Neural cell (in vitro differentiated cells): ENCODE results near the gene AMIGO1. TPM values are rescaled to one million over a fixed set of nuclear protein-coding genes. Genes with fewer than 3 reads are reported as not detected.

Source experiments
- H2AFZ ChIP-seq: fragments of 200-600, 300-800 bp; sonication (generic), shearing (Covaris generic); 2 replicates; pipeline ENCODE4 v1.6.0; 2014; ENCODE audit warnings: low read depth, mild to moderate bottlenecking, antibody characterized with exemption, low read length, moderate library complexity
- H3F3A ChIP-seq: fragments of 200-600 bp; shearing (Covaris generic); 2 replicates; pipeline ENCODE4 v1.6.1; 2016; ENCODE audit warnings: mild to moderate bottlenecking, moderate library complexity, mixed read lengths, antibody characterized with exemption, low read length; ENCODE audit not compliant: insufficient read depth, poor library complexity, severe bottlenecking
- H3K27ac ChIP-seq: fragments of 200-600, 300-800 bp; sonication (generic), shearing (Covaris generic); 2 replicates; pipeline ENCODE4 v1.5.1; 2014; ENCODE audit warnings: mild to moderate bottlenecking, low read length, moderate library complexity
- H3K27me3 ChIP-seq: fragments of 300-800, 200-600 bp; sonication (generic), shearing (Covaris generic); 2 replicates; pipeline ENCODE4 v1.6.0; 2014; ENCODE audit warnings: mild to moderate bottlenecking, low read depth, low read length, moderate library complexity; ENCODE audit not compliant: insufficient read depth
- H3K36me3 ChIP-seq: fragments of 300-800, 200-600 bp; sonication (generic), shearing (Covaris generic); 2 replicates; pipeline ENCODE4 v1.5.1; 2014; ENCODE audit warnings: mild to moderate bottlenecking, antibody characterized with exemption, low read length, moderate library complexity; ENCODE audit not compliant: insufficient read depth
- H3K4me2 ChIP-seq: fragments of 300-800, 200-600 bp; sonication (generic), shearing (Covaris generic); 2 replicates; pipeline ENCODE4 v1.6.0; 2014; ENCODE audit warnings: mild to moderate bottlenecking, low read length
- H3K4me3 ChIP-seq: fragments of 300-800, 200-600 bp; sonication (generic), shearing (Covaris generic); 2 replicates; pipeline ENCODE4 v1.5.1; 2014; ENCODE audit warnings: mild to moderate bottlenecking, low read length, moderate library complexity
- H3K79me2 ChIP-seq: fragments of 200-600 bp; shearing (Covaris generic); replicated peaks from 2 replicates; pipeline ENCODE4 v1.6.0; 2014; ENCODE audit warnings: mild to moderate bottlenecking, low read length, moderate library complexity; ENCODE audit not compliant: insufficient read depth
- H3K9ac ChIP-seq: fragments of 300-800, 200-600 bp; sonication (generic), shearing (Covaris generic); 2 replicates; pipeline ENCODE4 v1.6.1; 2016; ENCODE audit warnings: mild to moderate bottlenecking, low read length, mixed read lengths
- H3K9me2 ChIP-seq: fragments of 200-600 bp; shearing (Covaris generic); 2 replicates; pipeline ENCODE4 v1.6.1; 2016; ENCODE audit warnings: mild to moderate bottlenecking, low read length, mixed read lengths; ENCODE audit not compliant: insufficient read depth
- H3K9me3 ChIP-seq: fragments of 200-600, 300-800 bp; sonication (generic), shearing (Covaris generic); 2 replicates; pipeline ENCODE4 v1.6.1; 2016; ENCODE audit warnings: mild to moderate bottlenecking, mixed run types, low read length, moderate library complexity, mixed read lengths
- H4K20me1 ChIP-seq: fragments of 200-600 bp; shearing (Covaris generic); 2 replicates; pipeline ENCODE4 v1.6.1; 2016; ENCODE audit warnings: mild to moderate bottlenecking, mixed run types; ENCODE audit not compliant: insufficient read depth
- EP300 ChIP-seq: fragments of 450-650 bp; conservative IDR thresholded peaks from 2 replicates; pipeline ENCODE4 v1.6.1; 2014; ENCODE audit warnings: antibody characterized with exemption, mild to moderate bottlenecking, moderate library complexity; ENCODE audit not compliant: poor library complexity, severe bottlenecking
- EZH2 ChIP-seq: fragments of 200-600, 300-800 bp; shearing (Covaris generic), sonication (generic); IDR thresholded peaks from 2 replicates; pipeline ENCODE4 v1.6.1; 2014; ENCODE audit warnings: antibody characterized with exemption, low read length, borderline replicate concordance, mild to moderate bottlenecking; ENCODE audit not compliant: insufficient read depth, poor library complexity, severe bottlenecking
- MXI1 ChIP-seq: fragments of 450-650 bp; conservative IDR thresholded peaks from 2 replicates; pipeline ENCODE4 v1.6.1; 2014; ENCODE audit warnings: antibody characterized with exemption, mild to moderate bottlenecking; ENCODE audit not compliant: poor library complexity, severe bottlenecking
- POLR2AphosphoS5 ChIP-seq: IDR thresholded peaks from 2 replicates; pipeline ENCODE4 v1.6.1; 2012
- RAD21 ChIP-seq: fragments of 450-650 bp; conservative IDR thresholded peaks from 2 replicates; pipeline ENCODE4 v1.6.1; 2014; ENCODE audit warnings: antibody characterized with exemption, mild to moderate bottlenecking, moderate library complexity
- REST ChIP-seq: IDR thresholded peaks from 2 replicates; pipeline ENCODE4 v1.6.1; 2012; ENCODE audit warnings: borderline replicate concordance
- SMC3 ChIP-seq: fragments of 450-650 bp; conservative IDR thresholded peaks from 2 replicates; pipeline ENCODE4 v1.6.1; 2014; ENCODE audit warnings: antibody characterized with exemption, mild to moderate bottlenecking, moderate library complexity; ENCODE audit not compliant: poor library complexity
- TAF1 ChIP-seq: IDR thresholded peaks from 2 replicates; pipeline ENCODE4 v1.6.1; 2012; ENCODE audit warnings: low read depth
- polyA plus RNA-seq: library from polyadenylated mRNA; depleted of rRNA; stranded (reverse); fragments of >200 nt; gene quantifications from 2 replicates; pipeline ENCODE4 v1.2.3, GENCODE V29; 2014
- TF ChIP-seq, protein P1 (sequence below): fragments of 450-650 bp; IDR thresholded peaks from 2 replicates; pipeline ENCODE4 v1.5.1; 2014; ENCODE audit warnings: antibody characterized with exemption, mild to moderate bottlenecking, moderate library complexity; ENCODE audit not compliant: poor library complexity, severe bottlenecking

Gene AMIGO1
- polyA plus RNA-seq, 1 donor from 2014 or later: 12.6 TPM

DNA sequence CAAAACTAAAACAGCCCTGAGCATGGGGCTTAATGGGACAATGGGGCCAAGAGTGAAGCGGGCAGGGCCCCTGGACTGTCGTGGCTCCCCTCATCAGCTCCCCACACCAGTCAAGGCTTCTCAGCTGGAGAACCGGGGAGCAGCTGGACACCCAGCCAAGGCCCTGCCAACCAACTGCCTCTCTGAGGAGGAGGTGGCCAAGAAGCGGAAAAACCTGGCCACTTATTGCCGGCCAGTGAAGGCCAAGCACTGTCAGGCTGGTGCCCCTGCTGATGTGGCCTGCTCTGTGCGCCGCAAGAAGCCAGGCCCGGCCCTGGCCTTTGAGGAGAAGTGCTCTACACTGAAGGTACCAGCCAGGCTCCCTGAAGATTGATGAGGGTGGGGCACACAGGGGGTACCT is 18.2 kb downstream of the AMIGO1 start:
- Histone ChIP-seq H3K27me3 (no peaks in the 10 kb centered on the region), H2AFZ (no peak overlapping the region), H3K4me3 (no peak overlapping the region), H3K9ac (no peak overlapping the region), H4K20me1 (no peaks in the 10 kb centered on the region), H3K4me2 (no peak overlapping the region), H3F3A (no peaks in the 10 kb centered on the region), H3K36me3 (no peaks in the 10 kb centered on the region), H3K9me3 (no peaks in the 10 kb centered on the region), H3K79me2 (no peaks in the 10 kb centered on the region), H3K9me2 (no peaks in the 10 kb centered on the region), H3K27ac (no peak overlapping the region)
- TF ChIP-seq POLR2AphosphoS5: no peak
- no peak for TF ChIP-seq REST
- no peak for TF ChIP-seq SMC3
- TF ChIP-seq EZH2: no peak
- TF ChIP-seq, protein P1, sequence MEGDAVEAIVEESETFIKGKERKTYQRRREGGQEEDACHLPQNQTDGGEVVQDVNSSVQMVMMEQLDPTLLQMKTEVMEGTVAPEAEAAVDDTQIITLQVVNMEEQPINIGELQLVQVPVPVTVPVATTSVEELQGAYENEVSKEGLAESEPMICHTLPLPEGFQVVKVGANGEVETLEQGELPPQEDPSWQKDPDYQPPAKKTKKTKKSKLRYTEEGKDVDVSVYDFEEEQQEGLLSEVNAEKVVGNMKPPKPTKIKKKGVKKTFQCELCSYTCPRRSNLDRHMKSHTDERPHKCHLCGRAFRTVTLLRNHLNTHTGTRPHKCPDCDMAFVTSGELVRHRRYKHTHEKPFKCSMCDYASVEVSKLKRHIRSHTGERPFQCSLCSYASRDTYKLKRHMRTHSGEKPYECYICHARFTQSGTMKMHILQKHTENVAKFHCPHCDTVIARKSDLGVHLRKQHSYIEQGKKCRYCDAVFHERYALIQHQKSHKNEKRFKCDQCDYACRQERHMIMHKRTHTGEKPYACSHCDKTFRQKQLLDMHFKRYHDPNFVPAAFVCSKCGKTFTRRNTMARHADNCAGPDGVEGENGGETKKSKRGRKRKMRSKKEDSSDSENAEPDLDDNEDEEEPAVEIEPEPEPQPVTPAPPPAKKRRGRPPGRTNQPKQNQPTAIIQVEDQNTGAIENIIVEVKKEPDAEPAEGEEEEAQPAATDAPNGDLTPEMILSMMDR: no peak
- no peak for TF ChIP-seq RAD21
- TF ChIP-seq TAF1: no peak
- TF ChIP-seq MXI1: no peak
- TF ChIP-seq EP300: no peak

DNA sequence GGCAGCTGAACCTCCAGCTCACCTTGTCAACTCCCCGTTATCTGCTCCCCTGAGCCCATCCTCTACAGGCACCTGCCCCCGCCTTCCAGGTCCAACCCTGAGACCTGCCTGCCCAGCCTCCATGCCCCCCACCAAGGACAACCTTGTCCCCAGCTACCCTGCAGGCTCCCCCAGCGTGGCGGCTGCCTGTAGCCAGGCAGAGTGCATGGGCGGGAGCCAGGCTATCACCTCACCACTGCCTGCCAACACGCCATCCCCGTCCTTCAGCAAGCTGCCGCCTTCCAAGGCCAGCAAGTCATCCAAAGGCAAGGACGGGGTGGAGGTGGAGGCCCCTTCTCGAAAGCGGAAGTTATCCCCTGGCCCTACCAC is 18.6 kb downstream of the AMIGO1 start:
- TF ChIP-seq RAD21: no peak
- peak; percentile 4 for TF ChIP-seq SMC3
- no peak for TF ChIP-seq EP300
- TF ChIP-seq, protein P1: peak; percentile 42
- no peaks in the 10 kb centered on the region for H3F3A ChIP-seq
- no peaks in the 10 kb centered on the region for H3K27me3 ChIP-seq
- H3K9me2 ChIP-seq: no peaks in the 10 kb centered on the region
- H3K79me2 ChIP-seq: no peaks in the 10 kb centered on the region
- no peaks in the 10 kb centered on the region for H3K9me3 ChIP-seq
- H2AFZ ChIP-seq: no peak overlapping the region
- no peaks in the 10 kb centered on the region for H4K20me1 ChIP-seq
- no peak overlapping the region for H3K27ac ChIP-seq
- no peaks in the 10 kb centered on the region for H3K36me3 ChIP-seq
- H3K4me3 ChIP-seq: no peak overlapping the region
- no peak overlapping the region for H3K9ac ChIP-seq
- H3K4me2 ChIP-seq: no peak overlapping the region
